NCI-H1105 (cell line): ENCODE data around the gene PITX1.
"Not testable (repeated sequence)": the region's sequence is repeated elsewhere in the genome, so short reads cannot be mapped to it uniquely, and the experiment has no call there.

ENCODE experiments used
- DNase-seq: peaks from one replicate; lab custom pipeline; 2025; lab: John Stamatoyannopoulos, UW

The PITX1 gene

DNA sequence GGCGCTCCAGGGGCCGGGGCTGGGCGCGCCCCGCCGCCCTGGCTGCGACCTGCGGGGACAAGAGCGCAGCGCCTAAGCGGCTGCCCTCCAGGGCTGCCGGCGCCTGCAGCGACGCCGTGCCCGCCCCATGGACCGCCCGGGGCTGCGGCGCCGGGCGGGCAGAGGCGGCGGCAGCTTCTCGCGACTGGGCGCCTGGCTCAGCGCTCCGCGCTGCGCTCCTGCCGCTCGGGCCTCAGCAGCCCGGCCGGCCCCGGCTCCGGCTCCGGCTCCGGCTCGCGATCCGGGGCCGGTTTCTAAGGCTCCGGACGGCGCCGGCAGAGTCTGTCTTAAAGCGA lies at the start of gene PITX1:
Gene PITX1 (minus strand): TSS at position 328 of the 335 bp plus-strand sequence. CDS start 347 bp downstream, outside the sequence.
- no peak for DNase-seq

DNA sequence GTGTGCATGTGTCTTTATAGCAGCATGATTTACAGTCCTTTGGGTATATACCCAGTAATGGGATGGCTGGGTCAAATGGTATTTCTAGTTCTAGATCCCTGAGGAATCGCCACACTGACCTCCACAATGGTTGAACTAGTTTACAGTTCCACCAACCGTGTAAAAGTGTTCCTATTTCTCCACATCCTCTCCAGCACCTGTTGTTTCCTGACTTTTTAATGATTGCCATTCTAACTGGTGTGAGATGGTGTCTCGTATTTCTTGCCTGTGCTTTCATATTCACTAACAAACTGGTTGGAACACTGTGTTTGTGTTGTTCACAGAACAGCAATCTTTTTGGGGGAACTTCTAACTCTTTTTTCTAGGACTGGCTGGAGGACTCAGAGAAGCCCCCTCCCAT lies 49.3 kb upstream of the PITX1 start:
- DNase-seq = not testable (repeated sequence)

DNA sequence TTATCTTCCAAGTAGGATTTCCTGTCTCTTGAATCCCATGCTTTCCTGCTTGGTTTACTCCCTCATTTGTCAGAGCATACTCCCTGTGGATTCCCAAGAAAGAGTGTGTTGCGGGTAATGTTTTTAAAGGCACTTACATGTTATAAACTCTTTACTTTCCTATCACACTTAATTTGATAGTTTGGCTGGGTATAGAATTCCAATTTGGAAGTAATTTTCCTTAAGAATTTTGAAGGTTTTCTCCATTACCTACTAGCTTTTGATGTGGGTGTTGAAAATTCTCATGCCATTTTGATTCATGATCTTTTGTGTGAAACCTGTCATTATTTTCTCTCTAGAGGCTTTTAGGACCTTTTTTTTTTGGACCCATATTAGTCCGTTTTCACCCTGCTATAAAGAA lies 47.2 kb upstream of the PITX1 start:
- no peak for DNase-seq

DNA sequence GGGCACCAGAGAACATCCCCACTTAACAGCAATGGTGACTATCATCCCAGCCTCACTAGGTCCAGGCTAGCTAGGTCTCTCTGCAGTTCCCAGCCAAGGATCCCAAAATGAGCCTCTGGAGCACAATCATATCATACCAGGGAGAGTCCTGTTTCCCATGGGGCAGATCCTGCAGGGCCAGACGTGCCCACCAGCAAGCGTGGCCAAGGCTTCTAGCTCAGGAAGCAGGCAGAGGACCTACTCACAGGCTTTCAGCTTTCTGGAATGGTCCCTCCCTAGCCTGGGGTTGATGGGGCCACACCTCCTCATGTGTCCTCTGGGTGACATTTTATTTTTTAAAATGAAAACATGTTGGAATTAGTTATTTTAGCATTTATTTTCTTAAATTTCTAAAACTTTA lies 45.7 kb upstream of the PITX1 start:
- DNase-seq = no peak

DNA sequence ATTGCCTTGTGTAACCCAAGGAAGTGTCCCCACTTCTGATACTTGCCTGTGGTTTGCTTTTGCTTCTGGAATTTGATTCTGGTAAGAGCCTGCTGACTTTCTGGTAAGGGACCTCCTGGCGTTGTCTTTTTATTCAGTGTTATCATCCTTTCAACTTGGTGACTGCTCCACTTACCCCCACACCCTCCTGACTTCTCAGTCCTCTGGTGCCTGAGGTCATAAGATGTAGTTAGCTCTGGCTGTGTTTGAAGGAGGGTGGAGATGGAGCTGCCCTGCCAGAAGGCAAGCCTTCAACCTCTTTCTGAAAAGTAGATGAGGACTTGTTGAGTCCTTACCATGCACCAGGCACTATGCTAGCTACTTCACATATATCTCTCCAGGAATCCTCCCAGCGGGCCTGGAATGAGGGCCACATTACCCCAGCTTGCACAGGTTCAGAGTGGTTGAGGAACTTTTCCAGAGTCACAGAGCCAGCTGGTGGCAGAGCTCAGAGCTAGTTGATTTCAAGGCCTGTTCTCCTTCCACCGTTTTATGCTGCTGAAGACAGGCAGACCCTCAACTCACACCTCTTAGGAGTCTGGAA lies 45.2 kb upstream of the PITX1 start:
- no peak for DNase-seq

DNA sequence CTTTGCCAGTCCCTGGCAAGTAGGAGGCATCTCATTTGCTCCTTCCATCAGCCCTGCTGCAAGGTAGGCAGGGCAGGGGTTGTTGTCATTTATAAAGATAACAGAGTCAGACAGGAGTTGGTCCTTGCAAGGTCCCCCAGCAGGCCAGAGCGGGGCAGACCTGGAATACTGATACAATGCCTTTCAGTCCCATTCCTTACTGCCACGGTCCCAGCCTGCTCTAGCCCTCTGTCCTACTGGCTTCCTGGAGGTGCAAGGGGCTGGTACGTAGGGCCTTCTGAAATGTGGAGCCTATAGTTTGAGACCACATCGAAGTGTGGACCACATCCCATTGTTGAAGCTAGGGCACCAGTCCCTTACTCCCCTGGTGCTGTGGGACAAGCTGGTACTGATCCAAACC lies 42.8 kb upstream of the PITX1 start:
- DNase-seq = no peak

DNA sequence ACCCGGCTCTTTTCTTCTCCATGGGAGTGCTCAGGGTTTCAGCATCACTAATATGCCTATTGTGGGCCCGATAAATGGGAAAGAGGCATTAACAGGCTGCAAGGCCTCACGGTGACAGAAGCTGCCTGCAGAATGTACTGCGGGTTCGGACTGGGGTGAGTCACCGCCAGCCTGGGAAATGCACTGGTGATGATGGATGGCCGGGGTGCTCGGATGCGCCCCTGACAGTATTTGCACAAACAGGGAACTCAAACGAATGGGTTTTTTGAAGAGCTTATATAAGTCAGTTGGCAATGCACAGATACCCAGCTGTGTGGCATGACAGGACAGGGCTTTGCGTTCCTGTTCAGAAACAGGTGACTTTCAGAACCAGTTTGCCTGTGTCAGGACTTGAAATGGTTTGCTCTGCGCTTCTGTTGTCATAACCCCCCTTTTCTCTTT lies 42.0 kb upstream of the PITX1 start:
- no peak for DNase-seq

DNA sequence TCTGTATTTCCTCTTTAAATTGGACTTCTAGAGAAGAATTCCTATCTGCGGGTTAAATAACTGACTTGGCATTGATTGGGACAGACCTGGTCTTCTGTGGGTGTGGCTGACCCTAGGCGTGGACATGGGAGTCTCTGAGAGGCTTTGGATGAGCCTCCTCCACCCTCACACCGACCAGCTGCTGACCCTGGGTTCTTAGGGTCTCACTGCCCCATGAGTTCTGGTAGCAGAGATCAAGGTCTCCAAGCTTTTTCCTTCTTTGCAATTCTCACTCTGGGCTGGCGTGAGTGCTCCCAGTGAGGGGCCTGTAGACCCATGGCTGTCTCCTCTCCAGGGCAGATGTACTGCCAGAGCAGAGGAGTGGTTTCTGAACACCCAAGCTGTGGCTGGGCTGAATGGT lies 41.6 kb upstream of the PITX1 start:
- DNase-seq = no peak

DNA sequence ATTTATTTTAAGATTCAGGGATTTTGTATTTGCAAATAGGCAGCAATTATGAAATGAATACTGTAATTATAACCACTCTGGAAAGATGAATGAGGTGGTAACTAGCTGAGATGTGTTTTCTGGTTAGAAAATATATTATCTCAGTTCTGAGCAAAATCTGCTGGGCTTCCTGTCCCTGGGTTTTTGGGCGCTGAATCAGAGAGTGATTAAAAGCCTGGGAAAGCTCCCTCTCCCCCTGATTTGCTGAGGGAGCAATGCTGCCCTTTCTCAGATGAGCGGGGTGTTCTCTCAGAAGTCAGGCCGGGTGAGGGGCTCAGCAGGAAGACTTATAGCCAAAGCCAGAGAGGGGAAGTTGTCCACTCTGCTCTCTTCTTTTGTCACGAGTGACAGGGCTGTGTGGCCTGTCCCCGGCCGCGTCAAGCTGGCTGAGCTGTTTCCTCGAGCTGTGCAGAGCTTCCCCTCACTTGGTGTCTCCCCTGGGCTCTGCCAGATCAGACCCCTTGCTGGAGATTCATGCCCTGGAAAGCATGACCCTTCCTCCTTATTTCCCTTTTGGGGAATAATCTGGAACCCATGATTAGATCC lies 39.8 kb upstream of the PITX1 start:
- DNase-seq = no peak

DNA sequence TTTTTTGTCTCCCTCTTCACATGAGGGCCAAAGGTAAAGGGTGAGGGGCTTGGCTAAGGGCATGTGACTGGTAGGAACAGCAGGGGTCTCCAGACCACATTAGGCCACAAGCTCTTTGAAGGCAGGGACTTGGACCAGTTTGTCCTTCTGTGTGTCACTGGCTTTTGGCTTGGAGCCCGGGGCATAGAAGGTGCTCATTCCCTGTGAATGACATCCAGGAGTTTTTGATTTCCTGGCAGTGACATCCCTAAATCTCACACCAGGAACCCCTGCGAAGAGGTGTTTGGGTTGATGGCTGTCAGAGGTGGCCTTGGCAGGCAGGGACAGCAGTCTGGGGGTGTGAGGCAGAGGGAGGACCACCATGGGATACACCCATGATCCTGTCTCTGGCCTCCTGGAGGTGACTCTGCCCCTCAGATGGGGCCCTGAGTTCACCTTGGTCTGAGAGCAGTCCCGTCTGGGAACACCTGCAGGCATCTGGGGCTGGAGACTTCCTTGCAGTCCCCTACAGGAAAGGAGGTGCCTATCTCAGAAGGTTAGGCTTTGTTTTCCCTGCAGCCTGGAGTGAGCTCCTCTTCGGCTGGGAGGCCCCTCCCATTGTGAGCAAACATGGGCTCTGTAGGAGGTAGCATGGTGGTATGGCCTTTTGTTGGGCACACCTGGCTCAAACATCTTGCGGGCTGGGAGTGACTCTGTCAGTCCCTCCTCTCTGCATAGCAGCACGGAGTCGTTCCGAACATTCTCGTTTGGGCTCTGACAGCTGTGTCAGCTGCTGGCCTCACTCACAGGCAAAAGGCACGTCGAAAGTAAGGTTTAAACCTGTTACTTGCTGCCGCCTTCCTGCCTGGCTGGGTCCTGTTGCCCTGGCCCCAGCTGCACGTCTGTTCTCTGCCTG lies 38.6 kb upstream of the PITX1 start:
- DNase-seq = no peak

DNA sequence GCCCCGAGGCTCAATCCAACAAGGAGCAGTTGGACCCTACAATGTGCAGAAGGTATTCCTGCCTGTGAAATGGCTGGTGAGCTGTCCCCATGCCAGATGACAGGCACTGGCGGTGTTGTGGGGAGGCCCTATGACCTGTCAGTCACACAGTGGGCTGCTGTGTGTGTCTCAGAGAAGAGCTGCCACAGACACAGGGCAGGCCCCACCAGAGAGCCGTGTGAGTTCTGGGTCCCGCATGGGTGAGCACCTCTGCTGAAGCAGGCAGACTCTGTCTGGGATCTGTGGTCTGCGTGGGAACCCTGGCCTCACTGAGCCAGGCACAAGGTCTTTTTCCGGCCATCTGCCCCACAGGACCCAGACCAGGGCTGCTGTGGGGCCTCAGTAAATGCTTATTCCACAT lies 37.3 kb upstream of the PITX1 start:
- DNase-seq = no peak

DNA sequence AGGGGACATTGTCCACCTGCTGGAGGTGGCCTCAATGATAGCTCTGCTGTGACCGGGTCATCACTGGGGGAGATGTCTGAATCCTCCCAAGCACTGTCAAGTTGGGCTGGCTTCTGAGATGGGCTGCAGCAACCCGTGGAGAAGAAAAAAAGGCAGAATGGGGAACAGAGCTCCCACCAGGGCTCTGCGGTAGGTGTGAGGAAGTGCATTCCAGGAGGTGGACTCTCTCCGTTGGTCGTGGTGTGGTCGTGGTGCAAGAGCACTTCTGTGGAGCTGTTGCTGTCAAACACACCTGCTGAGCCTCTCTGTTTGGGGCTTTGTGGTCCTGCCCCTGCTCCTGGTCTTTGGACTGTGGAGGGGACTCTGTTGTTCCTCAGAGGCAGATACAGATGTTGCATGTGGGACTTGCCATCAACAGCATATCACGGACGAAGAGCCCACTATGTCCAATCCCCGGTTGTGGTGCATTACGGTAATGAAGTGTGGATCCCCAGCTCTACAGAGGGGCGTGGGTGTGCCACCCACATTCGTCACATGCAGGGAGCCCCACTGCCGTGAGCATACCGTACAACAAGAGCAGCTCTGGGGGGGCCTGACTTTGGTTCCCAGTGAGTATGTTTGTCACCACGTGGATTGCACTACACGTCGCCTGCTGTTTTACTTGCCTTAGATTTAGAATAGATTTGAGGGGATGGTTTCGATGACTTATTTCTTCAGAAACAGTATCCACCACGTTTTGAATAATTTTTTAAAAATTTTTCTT lies 36.0 kb upstream of the PITX1 start:
- no peak for DNase-seq

DNA sequence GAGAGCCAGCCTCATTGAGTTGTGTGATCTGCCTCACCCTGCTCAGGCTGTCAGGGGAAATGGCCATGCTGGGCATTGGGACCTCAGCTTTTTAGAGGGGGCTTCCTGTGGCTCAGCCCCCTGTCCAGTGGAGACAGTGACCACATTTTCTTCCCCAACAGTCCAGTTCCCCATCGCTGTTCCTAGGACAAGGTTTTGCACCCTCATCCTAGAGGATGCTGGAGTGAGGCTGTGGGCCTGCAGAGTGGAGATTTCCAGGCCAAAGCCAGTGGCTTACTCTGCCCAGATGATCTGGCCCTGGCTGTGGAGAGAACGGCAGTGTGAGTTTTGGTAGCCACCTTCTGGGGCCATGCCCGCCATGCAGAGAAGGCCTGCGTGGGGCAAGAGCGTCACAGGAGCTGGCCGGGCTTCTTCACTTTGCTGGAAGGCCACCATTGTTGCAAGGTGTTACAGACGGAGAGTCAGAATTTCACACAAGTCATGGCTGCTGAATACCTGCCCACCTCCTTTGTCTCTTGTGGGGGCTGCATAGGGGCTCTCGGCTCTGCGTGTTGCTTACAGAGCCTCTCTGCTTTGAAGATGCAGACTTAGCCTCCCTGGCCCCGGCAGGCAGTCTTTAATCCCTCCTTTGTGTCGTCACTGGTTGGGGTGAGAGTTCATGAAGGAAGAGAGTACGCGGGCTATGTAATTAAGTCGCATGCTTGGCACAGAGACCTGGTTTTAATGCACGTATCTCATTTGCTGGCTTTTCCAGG lies 35.2 kb upstream of the PITX1 start:
- DNase-seq = no peak

DNA sequence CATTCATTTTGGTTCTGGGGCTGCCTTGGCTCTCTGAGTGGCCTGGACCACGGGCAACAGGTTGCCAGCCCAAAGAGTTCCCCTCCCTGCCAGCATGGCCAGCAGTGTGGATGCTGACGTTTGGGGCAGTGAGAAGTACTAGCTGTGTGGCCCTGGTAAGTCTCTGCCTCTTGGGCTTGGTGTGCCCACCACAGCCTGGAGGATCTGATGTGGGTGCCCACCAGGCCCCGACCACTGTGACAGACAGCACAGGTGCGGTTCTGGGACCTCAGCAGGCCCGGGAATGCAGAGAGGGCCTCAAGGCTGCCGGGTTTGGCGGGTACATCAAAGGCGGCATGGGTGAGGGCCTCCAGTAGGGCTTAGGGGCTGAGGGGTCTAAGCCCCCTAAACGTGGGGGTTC lies 33.6 kb upstream of the PITX1 start:
- no peak for DNase-seq

DNA sequence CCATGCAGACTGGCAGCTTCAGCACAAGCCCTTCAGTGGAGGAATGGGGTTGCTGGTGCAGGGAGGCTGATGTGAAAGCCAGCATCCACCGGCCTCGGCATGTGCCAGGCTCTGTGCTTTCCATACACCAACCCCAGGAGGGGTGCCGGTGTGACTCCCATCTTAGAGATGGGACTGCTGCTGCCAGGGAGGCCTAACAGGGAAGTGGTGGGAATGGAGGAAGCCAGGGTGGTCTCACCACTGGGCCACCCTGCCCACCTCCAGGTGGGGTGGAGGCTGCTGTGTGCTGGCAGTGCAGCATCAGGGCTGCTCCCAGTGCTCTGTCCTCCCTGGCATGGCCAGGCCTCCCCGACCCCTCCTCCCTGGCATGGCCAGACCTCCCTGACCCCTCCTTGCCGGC lies 32.8 kb upstream of the PITX1 start:
- no peak for DNase-seq

DNA sequence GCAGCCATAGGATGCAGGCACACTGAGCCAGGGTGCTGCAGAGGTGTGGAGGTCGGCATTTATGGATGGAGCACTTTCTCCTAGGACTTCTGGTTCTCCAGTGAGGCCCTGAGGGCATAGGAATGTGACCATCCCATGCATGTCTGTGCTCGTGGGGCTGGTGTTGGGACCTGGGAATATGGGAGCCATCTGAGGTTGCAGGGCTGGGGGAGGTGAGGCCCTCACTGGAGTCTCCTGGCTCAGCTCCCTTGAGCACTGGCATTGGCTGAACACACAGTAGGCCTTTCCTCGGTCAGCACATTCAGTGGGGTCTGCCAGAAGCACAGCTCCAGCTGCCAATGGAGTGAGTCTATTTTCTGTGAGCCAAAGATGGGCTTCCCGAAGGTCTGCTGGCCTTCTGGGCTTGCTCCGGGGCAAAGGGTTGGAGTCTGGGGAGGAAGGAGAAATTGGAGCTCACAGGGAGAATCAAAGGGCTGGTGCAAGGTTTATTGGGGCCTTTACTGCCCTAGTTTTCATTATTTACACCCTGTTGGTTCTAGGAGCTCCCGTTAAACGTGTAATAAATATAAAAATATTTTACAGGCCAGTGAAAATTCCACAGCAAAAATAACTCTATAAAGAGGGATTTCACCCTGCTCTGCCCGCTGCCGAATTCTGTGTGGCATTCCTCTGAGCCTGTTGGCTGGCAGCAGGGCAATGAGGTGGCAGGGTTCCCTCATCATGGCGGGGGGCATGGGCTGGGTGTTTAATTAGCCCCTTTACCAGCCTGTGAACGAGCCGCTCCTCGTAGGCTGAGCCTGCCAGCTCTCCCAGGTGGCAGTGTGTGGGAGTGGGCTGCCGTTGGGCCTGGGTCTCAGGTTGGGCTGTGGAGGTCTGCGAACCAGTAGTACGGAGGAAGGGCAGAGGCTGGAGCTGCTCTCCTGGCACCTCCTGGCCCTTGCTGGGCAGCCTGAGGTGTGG lies 31.6 kb upstream of the PITX1 start:
- DNase-seq = no peak

DNA sequence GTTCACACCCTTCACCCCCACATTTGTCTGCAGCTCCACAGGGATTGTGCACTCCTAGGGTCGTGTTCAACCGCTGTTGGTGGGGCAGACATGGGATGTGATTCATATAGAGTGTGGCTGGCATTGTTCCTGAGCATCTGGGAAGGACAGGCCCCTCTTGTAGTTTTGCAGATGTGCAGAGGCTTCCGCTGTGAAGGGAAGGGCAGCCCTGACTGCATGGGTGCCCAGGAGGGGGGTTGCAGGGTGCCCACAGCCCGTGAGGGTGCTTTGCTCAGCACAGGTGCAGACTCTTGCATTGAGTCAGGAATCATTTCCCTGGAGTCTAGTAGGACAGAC lies 30.2 kb upstream of the PITX1 start:
- DNase-seq = no peak

DNA sequence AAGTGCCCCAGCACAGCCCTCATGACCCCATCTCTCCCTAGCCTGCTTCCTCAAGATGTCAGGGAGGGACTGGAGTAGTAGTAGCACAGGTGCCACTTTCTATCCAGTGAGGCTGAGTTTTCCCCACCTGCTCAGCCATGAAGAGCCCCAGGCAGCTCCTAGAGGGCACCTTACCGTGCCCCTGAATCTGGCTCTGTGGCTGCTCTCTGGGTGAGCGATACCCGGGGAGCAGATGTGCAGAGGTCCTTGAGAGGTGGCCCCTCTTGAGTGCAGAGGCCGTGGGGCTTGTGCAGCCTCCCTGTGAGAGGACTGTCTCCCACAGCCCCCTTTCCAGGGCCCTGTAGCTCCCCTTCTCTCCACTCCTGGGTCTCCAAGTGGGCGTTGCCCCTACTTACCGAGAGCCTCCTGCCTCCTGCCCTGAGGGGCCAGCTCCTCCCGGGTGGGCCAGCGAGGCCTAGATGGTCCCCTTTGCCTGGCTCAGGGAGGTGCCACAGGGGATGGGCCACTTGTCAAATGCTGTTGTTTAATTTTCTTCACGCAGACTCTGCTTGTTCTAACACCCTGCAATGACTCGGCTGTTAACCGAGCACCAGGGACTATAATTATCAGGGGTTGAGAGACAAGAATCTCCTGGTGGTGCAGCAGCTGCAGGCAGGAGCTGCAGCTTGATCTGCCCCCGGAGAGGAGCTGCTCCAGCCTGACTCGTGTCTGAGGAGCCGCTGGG lies 29.6 kb upstream of the PITX1 start:
- no peak for DNase-seq

DNA sequence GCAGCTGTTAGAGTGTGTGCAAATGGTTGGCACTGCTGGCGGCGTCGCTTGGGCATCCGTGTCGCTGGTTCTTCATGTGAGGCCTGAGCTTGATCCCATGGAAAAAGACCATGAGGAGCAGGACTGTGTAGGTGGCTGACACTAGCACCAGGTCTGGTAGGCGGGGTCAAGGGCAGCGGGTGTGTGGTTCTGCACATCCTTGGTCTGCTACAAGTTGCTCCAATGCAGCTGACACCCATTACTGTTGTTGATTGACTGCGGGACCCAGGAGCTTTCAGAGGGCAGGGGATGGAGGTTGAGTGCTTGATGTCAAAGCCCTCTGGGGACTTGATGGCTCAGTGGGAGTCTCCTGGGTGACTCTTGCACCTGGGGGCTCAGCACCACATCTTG lies 29.0 kb upstream of the PITX1 start:
- DNase-seq = no peak
